Spleen (tissue), 13 donors: ENCODE results near the gene EPHB1. TPM values are rescaled to one million over a fixed set of nuclear protein-coding genes. Genes with fewer than 3 reads are reported as not detected.

Source experiments
- DNase-seq: peaks from one replicate; pipeline ENCODE4 v3.0.0-alpha.2; 2020
- H3K27ac ChIP-seq, 8 donors: fragments of 200-600 bp; sonication (generic) in 7 of 8; 1 replicate in 4 of 8; 2 replicates in 4 of 8; pipeline versions ENCODE4 v1.5.0 to v1.8.0; 2016 to 2021; ENCODE audit warnings: inconsistent platforms in 4 of 8, mild to moderate bottlenecking in 4 of 8, moderate library complexity in 1 of 8
- H3K27me3 ChIP-seq, 7 donors: fragments of 200-600 bp; sonication (generic) in 6 of 7; replicated peaks in 1 of 7; 1 replicate in 4 of 7; 2 replicates in 3 of 7; pipeline versions ENCODE4 v1.5.0 to v1.8.0; 2016 to 2021; ENCODE audit warnings: inconsistent platforms in 3 of 7, mild to moderate bottlenecking in 1 of 7
- H3K36me3 ChIP-seq, 6 donors: fragments of 200-600 bp; sonication (generic) in 5 of 6; 1 replicate in 4 of 6; 2 replicates in 2 of 6; pipeline versions ENCODE4 v1.5.0 to v1.8.0; 2016 to 2021; ENCODE audit warnings: inconsistent platforms in 2 of 6
- H3K4me1 ChIP-seq, 6 donors: fragments of 200-600 bp; sonication (generic) in 5 of 6; 1 replicate in 3 of 6; 2 replicates in 3 of 6; pipeline versions ENCODE4 v1.5.0 to v1.8.0; 2016 to 2021; ENCODE audit warnings: inconsistent platforms in 3 of 6
- H3K4me3 ChIP-seq, 8 donors: fragments of 200-600 bp; sonication (generic) in 7 of 8; 1 replicate in 4 of 8; 2 replicates in 4 of 8; pipeline versions ENCODE4 v1.5.0 to v1.8.0; 2016 to 2021; ENCODE audit warnings: inconsistent platforms in 4 of 8, mild to moderate bottlenecking in 4 of 8, moderate library complexity in 2 of 8
- H3K9me3 ChIP-seq, 8 donors: fragments of 200-600 bp; sonication (generic) in 7 of 8; 1 replicate in 4 of 8; 2 replicates in 4 of 8; pipeline versions ENCODE4 v1.5.0 to v1.8.0; 2016 to 2021; ENCODE audit warnings: inconsistent platforms in 4 of 8
- POLR2A ChIP-seq, 3 donors: fragments of 450-650 bp; IDR thresholded peaks; one replicate each; pipeline ENCODE4 v1.5.1; 2017; ENCODE audit warnings: antibody characterized with exemption in 3 of 3, mild to moderate bottlenecking in 1 of 3
- POLR2AphosphoS5 ChIP-seq, 3 donors: sonication (generic); formaldehyde crosslinking; IDR thresholded peaks; one replicate each; pipeline ENCODE4 v1.5.1; 2017; ENCODE audit warnings: antibody characterized with exemption in 3 of 3
- WGBS, 5 donors: extraction: QIAGEN DNeasy Blood & Tissue Kit in 3 of 5; methylation state at CpG; one replicate each; pipeline versions ENCODE4 v1.1.5 to v1.1.7; 2013 to 2018; 5-methylcytosine and 5-hydroxymethylcytosine counted together
- intact Hi-C: fragments of 100-400 bp; cut with DNase I; formaldehyde crosslinking; loops from one replicate; pipeline ENCODE4 v1.15.0; 2023; ENCODE audit warnings: low total_unique reads
- long read RNA-seq, 2 donors: transcript quantifications; one replicate each; lab custom pipeline, GENCODE V29; 2026
- polyA plus RNA-seq, 3 donors: library from polyadenylated mRNA; stranded (reverse); fragments of 200-250 nt; gene quantifications; one replicate each; pipeline ENCODE4 v1.2.1, GENCODE V29; 2013
- total RNA-seq, 7 donors: library from RNA; depleted of rRNA in 3 of 7; stranded (reverse); fragments of >200 nt in 3 of 7; fragmentation: NEBNext Ultra II Directional in 4 of 7; extraction: Animal tissue kit (Norgen Biotek cat#: 25700) in 4 of 7; gene quantifications; one replicate each; pipeline versions ENCODE4 v1.1.0 to v1.2.1, GENCODE V29; 2016 to 2021
- TF ChIP-seq, protein P1 (sequence below), 11 experiments: fragments of 200-600 bp in 7 of 11; fragments of 450-650 bp in 4 of 11; sonication (generic) in 4 of 11; IDR thresholded peaks in 8 of 11; conservative IDR thresholded peaks in 3 of 11; 1 replicate in 7 of 11; 2 replicates in 4 of 11; pipeline versions ENCODE4 v1.4.0 to v1.8.0; 2016 to 2021; ENCODE audit warnings: antibody characterized with exemption in 11 of 11, inconsistent platforms in 4 of 11, mild to moderate bottlenecking in 1 of 11
- donor health status: healthy with polysubstance abuse.
- donor health status: DM: no; HTN: no; CAD: no; lungs with moderate emphysema.
- donor health status: DM: no; HTN: no; CAD: no.
- donor health status: Bipolar disorder and iron deficiency.
- donor health status: healthy.
- donor health status: DM: no; HTN: no; CAD: no.
- donor health status: DM: yes; HTN: yes; CAD: no.

EPHB1 gene
- total RNA-seq = 10 to 100 TPM in 2 of 7 donors, 1 to 10 TPM in 5; 2.5 to 14.0 (median 7.4) TPM
- under 1 TPM; 0.20 to 0.80 (median 0.54) TPM for polyA plus RNA-seq
- long read RNA-seq, donor 1 = 0 reads
- long read RNA-seq, donor 2 = 0 reads

DNA sequence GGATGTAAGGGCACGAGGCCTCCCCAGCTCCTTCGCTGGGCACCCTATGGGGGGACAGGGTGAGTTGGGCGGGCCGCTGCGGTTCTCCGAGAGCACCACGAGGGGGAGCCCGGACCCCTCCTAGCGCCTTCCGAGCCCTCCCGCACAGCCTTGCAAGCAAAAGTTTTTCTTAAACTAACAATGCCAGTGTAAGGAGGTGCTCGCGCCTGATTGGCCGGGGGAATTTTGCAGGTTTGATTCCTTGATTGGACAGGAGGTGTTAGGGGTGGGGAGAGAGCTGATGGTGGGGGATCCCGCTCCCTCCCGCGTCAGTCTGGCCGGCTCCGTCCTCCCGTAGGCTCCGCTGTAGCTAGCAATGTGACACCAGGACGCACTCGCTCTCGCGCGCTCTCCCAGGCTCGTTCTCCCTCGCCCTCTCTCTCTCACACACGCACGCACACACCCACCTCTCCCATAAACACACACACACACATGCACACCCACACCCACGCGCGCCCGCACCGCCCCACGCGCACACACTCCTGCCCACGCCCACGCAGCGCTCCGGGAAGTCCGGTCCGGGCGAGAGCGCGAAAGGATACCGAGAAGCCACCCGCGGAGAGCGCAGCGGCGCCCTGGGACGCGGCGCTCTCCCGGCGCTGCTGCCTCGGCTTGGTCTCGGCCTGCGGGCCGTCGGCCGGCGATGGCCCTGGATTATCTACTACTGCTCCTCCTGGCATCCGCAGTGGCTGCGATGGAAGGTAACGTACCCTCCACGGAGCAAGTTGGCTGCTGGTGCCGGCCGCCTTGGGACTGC lies at the start of gene EPHB1:
EPHB1 (plus strand) TSS at position 311 of the 796 bp plus-strand sequence.
- TF ChIP-seq POLR2AphosphoS5 (IDR thresholded peaks at IDR 0.05) (peak; percentile 34 to 78 (median 60)), POLR2A (IDR thresholded peaks at IDR 0.05) (peak in 1 of 3 donors; percentile 5)
- TF ChIP-seq, protein P1, sequence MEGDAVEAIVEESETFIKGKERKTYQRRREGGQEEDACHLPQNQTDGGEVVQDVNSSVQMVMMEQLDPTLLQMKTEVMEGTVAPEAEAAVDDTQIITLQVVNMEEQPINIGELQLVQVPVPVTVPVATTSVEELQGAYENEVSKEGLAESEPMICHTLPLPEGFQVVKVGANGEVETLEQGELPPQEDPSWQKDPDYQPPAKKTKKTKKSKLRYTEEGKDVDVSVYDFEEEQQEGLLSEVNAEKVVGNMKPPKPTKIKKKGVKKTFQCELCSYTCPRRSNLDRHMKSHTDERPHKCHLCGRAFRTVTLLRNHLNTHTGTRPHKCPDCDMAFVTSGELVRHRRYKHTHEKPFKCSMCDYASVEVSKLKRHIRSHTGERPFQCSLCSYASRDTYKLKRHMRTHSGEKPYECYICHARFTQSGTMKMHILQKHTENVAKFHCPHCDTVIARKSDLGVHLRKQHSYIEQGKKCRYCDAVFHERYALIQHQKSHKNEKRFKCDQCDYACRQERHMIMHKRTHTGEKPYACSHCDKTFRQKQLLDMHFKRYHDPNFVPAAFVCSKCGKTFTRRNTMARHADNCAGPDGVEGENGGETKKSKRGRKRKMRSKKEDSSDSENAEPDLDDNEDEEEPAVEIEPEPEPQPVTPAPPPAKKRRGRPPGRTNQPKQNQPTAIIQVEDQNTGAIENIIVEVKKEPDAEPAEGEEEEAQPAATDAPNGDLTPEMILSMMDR (IDR thresholded peaks at IDR 0.05 in 8 of 11, conservative IDR thresholded peaks at IDR 0.05 in 3 of 11) = peak; percentile 55 to 94 (median 87)
- peaks cover 8 to 39% (median 28%) of the 10 kb centered on the region in 6 donors for H3K4me1 ChIP-seq
- no peaks in the 10 kb centered on the region for H3K9me3 ChIP-seq
- peaks cover 0 to 69% (median 27%) of the 10 kb centered on the region in 7 donors for H3K27me3 ChIP-seq
- 0 to 2% (median 1%) methylated on average over 55 to 70 of the region's 70 CpGs for WGBS, 5 donors
- peak; percentile 92 for DNase-seq
- H3K36me3 ChIP-seq = no peaks in the 10 kb centered on the region
- intact Hi-C loops = loop anchor here (5.0 kb wide), 2 partner anchors 707 to 1097 kb away; no protein-coding TSS in a partner anchor
- H3K27ac ChIP-seq = peak within 1 kb of the TSS in 5 of 8 donors; percentile 38 to 55 (median 43)
- H3K4me3 ChIP-seq = peak within 1 kb of the TSS; percentile 40 to 71 (median 50)

DNA sequence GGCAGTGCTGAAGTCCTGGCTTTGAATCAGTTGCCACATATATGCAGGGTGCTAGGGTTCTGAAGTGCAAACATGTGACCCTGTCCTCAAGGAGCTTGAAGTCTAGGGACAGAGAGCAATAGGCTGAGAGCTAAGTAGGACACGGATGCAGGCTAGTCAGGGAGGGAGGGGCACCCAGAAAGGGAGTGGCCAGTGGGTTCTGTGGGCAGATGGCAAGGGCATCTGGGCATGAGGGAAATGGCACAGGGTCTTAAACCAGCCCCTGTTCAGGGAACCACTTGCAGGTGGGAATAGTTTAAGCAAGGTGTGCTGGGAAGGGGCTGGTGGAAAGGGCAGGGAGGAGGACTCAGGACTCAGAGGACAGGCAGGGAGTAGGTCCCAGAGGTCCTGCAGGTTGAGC lies 46.4 kb upstream of the EPHB1 start:
- H3K27me3 ChIP-seq = no peaks in the 10 kb centered on the region
- peaks cover 0 to 4% (median 0%) of the 10 kb centered on the region in 8 donors for H3K9me3 ChIP-seq
- intact Hi-C loops = no loop called here
- no peak for DNase-seq
- no peaks in the 10 kb centered on the region for H3K36me3 ChIP-seq
- no peaks in the 10 kb centered on the region for H3K4me1 ChIP-seq
- H3K4me3 ChIP-seq = no peak overlapping the region
- TF ChIP-seq POLR2A (IDR thresholded peaks at IDR 0.05) (no peak), POLR2AphosphoS5 (IDR thresholded peaks at IDR 0.05) (no peak)
- TF ChIP-seq, protein P1 (IDR thresholded peaks at IDR 0.05 in 8 of 11, conservative IDR thresholded peaks at IDR 0.05 in 3 of 11) = no peak
- H3K27ac ChIP-seq = no peak overlapping the region
- 86 to 100% (median 94%) methylated on average over 1 of the region's 1 CpG for WGBS, 5 donors

DNA sequence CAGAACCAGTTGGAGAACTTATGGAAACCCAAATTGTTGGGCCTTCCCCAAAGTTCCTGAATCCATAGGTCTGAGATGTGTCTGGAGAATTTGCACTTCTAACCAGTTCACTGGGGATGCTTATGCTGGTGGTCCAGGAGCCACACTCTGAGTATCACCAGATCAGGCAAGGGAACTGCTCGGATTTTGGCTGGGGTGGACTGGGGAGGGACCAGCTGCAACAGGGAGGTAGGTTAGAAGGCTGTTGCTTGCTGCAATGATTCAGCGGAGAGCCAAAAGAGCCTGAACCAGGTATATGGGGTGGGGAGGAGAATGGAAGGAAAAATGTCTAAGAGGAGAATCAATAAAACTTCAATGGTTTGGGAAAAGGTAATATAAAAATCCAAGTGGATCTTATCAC lies 45.9 kb upstream of the EPHB1 start:
- no peaks in the 10 kb centered on the region for H3K36me3 ChIP-seq
- 77 to 90% (median 80%) methylated on average over 2 of the region's 2 CpGs for WGBS, 5 donors
- H3K27ac ChIP-seq = no peak overlapping the region
- no peak for DNase-seq
- H3K4me3 ChIP-seq = no peak overlapping the region
- intact Hi-C loops = no loop called here
- TF ChIP-seq POLR2AphosphoS5 (IDR thresholded peaks at IDR 0.05) (no peak), POLR2A (IDR thresholded peaks at IDR 0.05) (no peak)
- TF ChIP-seq, protein P1 (IDR thresholded peaks at IDR 0.05 in 8 of 11, conservative IDR thresholded peaks at IDR 0.05 in 3 of 11) = no peak
- no peaks in the 10 kb centered on the region for H3K4me1 ChIP-seq
- H3K9me3 ChIP-seq = peaks cover 0 to 4% (median 0%) of the 10 kb centered on the region in 8 donors
- H3K27me3 ChIP-seq = no peaks in the 10 kb centered on the region
